GM12872 (cell line): ENCODE measurements around the gene COL27A1.

ENCODE experiments used
- CTCF ChIP-seq: IDR thresholded peaks from 3 replicates; pipeline ENCODE4 v1.5.1; 2011; ENCODE audit warnings: low read depth, mild to moderate bottlenecking, low read length, moderate library complexity; ENCODE audit not compliant: insufficient read depth

Gene COL27A1

GRCh38 chr9:114212826-114213225, 57.5 kb downstream of the COL27A1 start:
- no peak for TF ChIP-seq CTCF

GRCh38 chr9:114213566-114213965, 58.2 kb downstream of the COL27A1 start:
- no peak for TF ChIP-seq CTCF

GRCh38 chr9:114214181-114214580, 58.8 kb downstream of the COL27A1 start:
- TF ChIP-seq CTCF: no peak

- no peak for TF ChIP-seq CTCF
Measured at GRCh38 chr9:114214686-114215414, 59.5 kb downstream of the COL27A1 start.

- no peak for TF ChIP-seq CTCF
Measured at GRCh38 chr9:114216081-114216480, 60.7 kb downstream of the COL27A1 start.

- no peak for TF ChIP-seq CTCF
Measured at GRCh38 chr9:114216976-114217375, 61.6 kb downstream of the COL27A1 start.

- no peak for TF ChIP-seq CTCF
Measured at GRCh38 chr9:114218264-114219120, 63.2 kb downstream of the COL27A1 start.
